K562 (cell line): ENCODE data around the gene BHLHE40. TPM values are rescaled to one million over a fixed set of nuclear protein-coding genes. Genes with fewer than 3 reads are reported as not detected.

Source experiments
- CREB5 ChIP-seq: fragments of 250-450 bp; sonication (Bioruptor Pico); IDR thresholded peaks from 2 replicates; pipeline ENCODE4 v1.5.0; 2020; ENCODE audit warnings: mild to moderate bottlenecking
- E2F8 ChIP-seq: fragments of 450-650 bp; IDR thresholded peaks from 2 replicates; pipeline ENCODE4 v1.7.1; 2018; ENCODE audit warnings: mild to moderate bottlenecking, low read depth; ENCODE audit not compliant: partially characterized antibody
- ELK1 ChIP-seq: sonication (generic); formaldehyde crosslinking; IDR thresholded peaks from 2 replicates; pipeline ENCODE4 v1.8.1; 2022; ENCODE audit warnings: missing genetic modification reagents
- EWSR1 ChIP-seq: fragments of 450-650 bp; IDR thresholded peaks from 2 replicates; pipeline ENCODE4 v1.6.1; 2018; ENCODE audit warnings: borderline replicate concordance, mild to moderate bottlenecking, low read depth, moderate library complexity; ENCODE audit not compliant: partially characterized antibody
- FUS ChIP-seq: fragments of 200-400 bp; formaldehyde crosslinking; optimal IDR thresholded peaks from 2 replicates; pipeline ENCODE3; 2017; ENCODE audit warnings: low read depth, low read length
- LCOR ChIP-seq: sonication (generic); formaldehyde crosslinking; IDR thresholded peaks from 2 replicates; pipeline ENCODE4 v1.8.0; 2022; ENCODE audit warnings: mild to moderate bottlenecking, missing genetic modification reagents
- NR3C1 ChIP-seq: sonication (generic); formaldehyde crosslinking; IDR thresholded peaks from 2 replicates; pipeline ENCODE4 v1.8.1; 2022; ENCODE audit warnings: missing genetic modification reagents
- PCBP2 ChIP-seq: fragments of 200-400 bp; formaldehyde crosslinking; IDR thresholded peaks from 2 replicates; pipeline ENCODE4 v1.6.1; 2018; ENCODE audit warnings: low read length, low read depth, mild to moderate bottlenecking, moderate library complexity; ENCODE audit not compliant: poor library complexity, severe bottlenecking
- SIN3B ChIP-seq: fragments of 450-650 bp; IDR thresholded peaks from 2 replicates; pipeline ENCODE4 v1.6.1; 2017; ENCODE audit warnings: low read depth, mild to moderate bottlenecking, moderate library complexity
- STAG1 ChIP-seq: sonication (generic); formaldehyde crosslinking; IDR thresholded peaks from 2 replicates; pipeline ENCODE4 v1.5.0; 2020; ENCODE audit warnings: missing genetic modification reagents, borderline replicate concordance
- TCFL5 ChIP-seq: fragments of 250-450 bp; sonication (Bioruptor Pico); conservative IDR thresholded peaks from 2 replicates; pipeline ENCODE4 v1.6.1; 2021; ENCODE audit warnings: mild to moderate bottlenecking, moderate library complexity, matching md5 sums
- ZNF41 ChIP-seq: fragments of 250-450 bp; sonication (Bioruptor Pico); conservative IDR thresholded peaks from 2 replicates; pipeline ENCODE4 v1.4.0; 2020; ENCODE audit warnings: mild to moderate bottlenecking
- ZNF609 ChIP-seq: sonication (generic); formaldehyde crosslinking; IDR thresholded peaks from 2 replicates; pipeline ENCODE4 v1.8.1; 2023; ENCODE audit warnings: missing genetic modification reagents, mild to moderate bottlenecking, borderline replicate concordance
- ZNF780A ChIP-seq: fragments of 250-450 bp; sonication (Bioruptor Pico); IDR thresholded peaks from 2 replicates; pipeline ENCODE4 v1.5.0; 2021; ENCODE audit warnings: mild to moderate bottlenecking
- polyA plus RNA-seq, 8 experiments: library from polyadenylated mRNA; depleted of rRNA in 4 of 8; stranded (reverse) in 5 of 8; unstranded in 3 of 8; fragments of >200 nt; fragmentation: Nextera tagmentation in 2 of 8; fragmentation: Illumina TruSeq in 1 of 8; extraction: Ambion mirVana in 2 of 8; extraction: Trizol in 1 of 8; gene quantifications; 2 replicates each; pipeline versions ENCODE4 v1.2.1 to v1.2.3, GENCODE V29; 2011 to 2014; ENCODE audit warnings: inconsistent platforms in 1 of 8, missing spikeins in 1 of 8
- total RNA-seq, 7 experiments: library from RNA; depleted of rRNA in 6 of 7; stranded (reverse); fragments of >200 nt in 6 of 7; fragmentation: Illumina TruSeq in 2 of 7; extraction: Trizol in 2 of 7; gene quantifications; 2 replicates each; pipeline versions ENCODE4 v1.2.1 to v1.2.3, GENCODE V29; 2011 to 2021; ENCODE audit warnings: low replicate concordance in 1 of 7

The BHLHE40 gene
- total and polyA plus RNA-seq, 9 of the 15 experiments (the other 6 are each of a cell fraction or from before 2014, with no cell fraction given): 12.0 to 83.9 (median 31.4) TPM

- TF ChIP-seq ZNF41 (CRISPR knock-in tag) (no peak; the same call in 1 of the 2 replicates), TCFL5 (CRISPR knock-in tag) (no peak), E2F8 (no peak), SIN3B (no peak), FUS (no peak), PCBP2 (no peak), STAG1 (CRISPR knock-in tag) (no peak), LCOR (CRISPR knock-in tag) (no peak), ZNF609 (CRISPR knock-in tag) (no peak), EWSR1 (no peak), ELK1 (CRISPR knock-in tag) (no peak), NR3C1 (CRISPR knock-in tag) (no peak), ZNF780A (no peak), CREB5 (CRISPR knock-in tag) (no peak)
Measured at GRCh38 chr3:5021116-5022092, 42.2 kb downstream of the BHLHE40 start (continued).
